ENCODE data around the gene NEU2.

Gene NEU2

GRCh38 chr2:233040571-233040970, 8.1 kb downstream of the NEU2 start:
- Histone ChIP-seq H3K79me2 (ENCODE audit: insufficient read depth, low read length) (no peaks in the 10 kb centered on the region), H3F3A (ENCODE audit: insufficient read depth, low read length) (no peaks in the 10 kb centered on the region), H3K4me1 (ENCODE audit: insufficient read depth, low read length, severe bottlenecking) (no peaks in the 10 kb centered on the region), H4K20me1 (ENCODE audit: insufficient read depth, low read length) (no peaks in the 10 kb centered on the region), H3K9me2 (ENCODE audit: low read depth, low read length) (no peaks in the 10 kb centered on the region), H3K4me2 (ENCODE audit: low read length) (no peak overlapping the region), H3K9me3 (ENCODE audit: low read length) (peaks cover 2% of the 10 kb centered on the region; the same call in 1 of the 2 replicates), H3K36me3 (ENCODE audit: insufficient read depth, low read length) (no peaks in the 10 kb centered on the region), H3K4me3 (ENCODE audit: low read depth, low read length, poor library complexity, severe bottlenecking) (no peak overlapping the region), H3K9ac (ENCODE audit: low read length) (no peak overlapping the region), H3K27me3 (ENCODE audit: insufficient read depth, low read length) (no peaks in the 10 kb centered on the region), H2AFZ (ENCODE audit: low read length) (no peak overlapping the region), H3K27ac (ENCODE audit: low read depth, low read length, poor library complexity, severe bottlenecking) (no peak overlapping the region)
- TF ChIP-seq EZH2 (IDR thresholded peaks at IDR 0.05; ENCODE audit: borderline replicate concordance, low read length) (no peak), CTCF (IDR thresholded peaks at IDR 0.05; ENCODE audit: low read length) (no peak)

DNA sequence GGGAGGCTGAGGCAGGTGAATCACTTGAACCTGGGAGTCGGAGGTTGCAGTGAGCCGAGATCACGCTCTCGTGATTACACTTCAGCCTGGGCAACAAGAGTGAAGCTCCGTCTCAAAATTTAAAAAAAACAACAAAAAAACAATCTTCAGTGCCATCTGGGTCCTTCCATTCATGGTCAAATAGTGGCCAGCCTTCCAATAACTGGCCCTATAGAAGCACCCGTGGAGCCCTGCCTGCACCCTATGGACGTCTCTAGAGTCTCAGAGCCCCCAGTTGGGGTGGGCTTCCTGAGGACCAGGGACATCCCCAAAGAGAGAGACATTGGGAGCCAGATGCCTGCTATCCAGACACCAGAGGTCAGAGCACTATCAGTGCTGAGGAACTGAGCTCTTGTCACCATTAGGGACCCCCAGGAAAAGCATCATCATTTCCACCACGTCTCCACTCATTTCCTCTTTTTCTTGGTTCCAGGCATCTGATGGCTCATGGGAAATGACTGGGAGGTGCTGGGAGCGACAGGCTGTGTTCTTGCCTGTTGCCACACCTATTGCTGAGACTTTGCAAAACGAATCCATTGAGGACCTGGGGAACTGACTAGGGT, 9.4 kb downstream of the NEU2 start:
- Histone ChIP-seq H3K4me1 (ENCODE audit: insufficient read depth, low read length, severe bottlenecking) (no peaks in the 10 kb centered on the region), H3K9ac (ENCODE audit: low read length) (no peak overlapping the region), H3F3A (ENCODE audit: insufficient read depth, low read length) (no peaks in the 10 kb centered on the region), H3K4me2 (ENCODE audit: low read length) (no peak overlapping the region), H3K4me3 (ENCODE audit: low read depth, low read length, poor library complexity, severe bottlenecking) (no peak overlapping the region), H3K79me2 (ENCODE audit: insufficient read depth, low read length) (no peaks in the 10 kb centered on the region), H3K36me3 (ENCODE audit: insufficient read depth, low read length) (no peaks in the 10 kb centered on the region), H4K20me1 (ENCODE audit: insufficient read depth, low read length) (no peaks in the 10 kb centered on the region), H3K9me2 (ENCODE audit: low read depth, low read length) (no peaks in the 10 kb centered on the region), H2AFZ (ENCODE audit: low read length) (no peak overlapping the region), H3K9me3 (ENCODE audit: low read length) (no peaks in the 10 kb centered on the region), H3K27me3 (ENCODE audit: insufficient read depth, low read length) (no peaks in the 10 kb centered on the region), H3K27ac (ENCODE audit: low read depth, low read length, poor library complexity, severe bottlenecking) (no peak overlapping the region)
- TF ChIP-seq EZH2 (IDR thresholded peaks at IDR 0.05; ENCODE audit: borderline replicate concordance, low read length) (no peak), CTCF (IDR thresholded peaks at IDR 0.05; ENCODE audit: low read length) (no peak)

DNA sequence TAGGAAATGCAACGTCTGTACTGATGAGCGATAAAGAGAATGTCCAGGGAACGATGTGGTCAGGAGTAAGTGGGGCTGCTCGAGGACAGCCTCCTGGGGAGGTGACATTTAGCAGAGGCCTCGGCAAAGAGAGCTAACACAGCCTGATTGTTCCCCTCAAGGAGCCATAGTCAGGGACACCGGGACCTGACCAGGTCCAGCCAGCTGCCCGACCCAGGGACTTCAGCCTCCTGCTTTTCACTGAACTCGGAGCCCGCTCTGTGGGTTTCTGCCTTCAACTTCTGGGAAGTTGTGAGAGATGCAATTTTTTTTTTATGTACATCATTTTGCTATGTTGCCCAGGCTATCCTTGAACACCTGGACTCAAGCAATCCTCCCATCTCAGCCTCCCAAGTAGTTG, 10.1 kb downstream of the NEU2 start:
- no peaks in the 10 kb centered on the region for H3K9me2 ChIP-seq (ENCODE audit: low read depth, low read length)
- H3K9ac ChIP-seq (ENCODE audit: low read length), result no peak overlapping the region
- H2AFZ ChIP-seq (ENCODE audit: low read length), result no peak overlapping the region
- no peaks in the 10 kb centered on the region for H3K4me1 ChIP-seq (ENCODE audit: insufficient read depth, low read length, severe bottlenecking)
- H3K9me3 ChIP-seq (ENCODE audit: low read length), result no peaks in the 10 kb centered on the region
- no peaks in the 10 kb centered on the region for H3K36me3 ChIP-seq (ENCODE audit: insufficient read depth, low read length)
- H4K20me1 ChIP-seq (ENCODE audit: insufficient read depth, low read length), result no peaks in the 10 kb centered on the region
- no peak overlapping the region for H3K27ac ChIP-seq (ENCODE audit: low read depth, low read length, poor library complexity, severe bottlenecking)
- no peaks in the 10 kb centered on the region for H3K79me2 ChIP-seq (ENCODE audit: insufficient read depth, low read length)
- TF ChIP-seq EZH2 (IDR thresholded peaks at IDR 0.05; ENCODE audit: borderline replicate concordance, low read length) (no peak), CTCF (IDR thresholded peaks at IDR 0.05; ENCODE audit: low read length) (no peak)
- H3K27me3 ChIP-seq (ENCODE audit: insufficient read depth, low read length), result no peaks in the 10 kb centered on the region
- H3K4me3 ChIP-seq (ENCODE audit: low read depth, low read length, poor library complexity, severe bottlenecking), result no peak overlapping the region
- H3K4me2 ChIP-seq (ENCODE audit: low read length), result no peak overlapping the region
- H3F3A ChIP-seq (ENCODE audit: insufficient read depth, low read length), result no peaks in the 10 kb centered on the region
